ENCODE data around the gene WDFY2. TPM values are rescaled to one million over a fixed set of nuclear protein-coding genes. Genes with fewer than 3 reads are reported as not detected.

Gene WDFY2
- total and polyA plus RNA-seq, 8 donors, result 1.4 to 22.6 (median 10.4) TPM

DNA sequence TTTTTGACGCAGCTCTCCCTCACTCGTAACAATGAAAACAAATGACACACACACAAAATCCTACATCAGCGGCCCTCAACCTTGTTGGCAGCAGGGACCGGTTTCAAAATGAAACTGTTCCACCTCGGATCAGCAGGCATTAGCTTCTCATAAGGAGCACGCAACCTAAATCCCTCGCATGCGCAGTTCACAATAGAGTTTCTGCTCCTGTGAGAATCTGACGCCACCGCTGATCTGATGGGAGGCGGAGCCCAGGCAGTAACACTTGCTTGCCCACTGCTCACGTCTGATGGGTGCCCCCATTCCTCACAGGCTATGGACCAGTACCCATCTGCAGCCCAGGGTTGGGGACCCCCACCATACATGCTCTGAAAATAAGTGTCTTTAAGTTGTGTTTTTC is 176.3 kb downstream of the WDFY2 start:
- H3K4me1 ChIP-seq, result peaks cover 13 to 22% (median 16%) of the 10 kb centered on the region in 4 donors
- H3K36me3 ChIP-seq, result peaks cover 18 to 66% (median 66%) of the 10 kb centered on the region in 4 donors
- peak in 1 of 2 donors; percentile 53 for DNase-seq
- peak overlapping the region in 3 of 5 donors; percentile 15 to 73 (median 56) for H3K27ac ChIP-seq
- TF ChIP-seq EP300 (IDR thresholded peaks at IDR 0.05) (no peak), POLR2AphosphoS5 (IDR thresholded peaks at IDR 0.05) (peak in 1 of 3 donors; percentile 57), POLR2A (IDR thresholded peaks at IDR 0.05) (no peak)
- TF ChIP-seq, protein P1, sequence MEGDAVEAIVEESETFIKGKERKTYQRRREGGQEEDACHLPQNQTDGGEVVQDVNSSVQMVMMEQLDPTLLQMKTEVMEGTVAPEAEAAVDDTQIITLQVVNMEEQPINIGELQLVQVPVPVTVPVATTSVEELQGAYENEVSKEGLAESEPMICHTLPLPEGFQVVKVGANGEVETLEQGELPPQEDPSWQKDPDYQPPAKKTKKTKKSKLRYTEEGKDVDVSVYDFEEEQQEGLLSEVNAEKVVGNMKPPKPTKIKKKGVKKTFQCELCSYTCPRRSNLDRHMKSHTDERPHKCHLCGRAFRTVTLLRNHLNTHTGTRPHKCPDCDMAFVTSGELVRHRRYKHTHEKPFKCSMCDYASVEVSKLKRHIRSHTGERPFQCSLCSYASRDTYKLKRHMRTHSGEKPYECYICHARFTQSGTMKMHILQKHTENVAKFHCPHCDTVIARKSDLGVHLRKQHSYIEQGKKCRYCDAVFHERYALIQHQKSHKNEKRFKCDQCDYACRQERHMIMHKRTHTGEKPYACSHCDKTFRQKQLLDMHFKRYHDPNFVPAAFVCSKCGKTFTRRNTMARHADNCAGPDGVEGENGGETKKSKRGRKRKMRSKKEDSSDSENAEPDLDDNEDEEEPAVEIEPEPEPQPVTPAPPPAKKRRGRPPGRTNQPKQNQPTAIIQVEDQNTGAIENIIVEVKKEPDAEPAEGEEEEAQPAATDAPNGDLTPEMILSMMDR (IDR thresholded peaks at IDR 0.05), result no peak
- 89 to 95% (median 93%) methylated on average over 12 of the region's 12 CpGs for WGBS, 5 donors
- intact Hi-C loops (cut with DNase I; ENCODE audit: low total_unique reads), result no loop called here
- no peaks in the 10 kb centered on the region for H3K9me3 ChIP-seq
- H3K4me3 ChIP-seq, result peak overlapping the region in 1 of 4 donors; percentile 4
- H3K27me3 ChIP-seq, result no peaks in the 10 kb centered on the region

DNA sequence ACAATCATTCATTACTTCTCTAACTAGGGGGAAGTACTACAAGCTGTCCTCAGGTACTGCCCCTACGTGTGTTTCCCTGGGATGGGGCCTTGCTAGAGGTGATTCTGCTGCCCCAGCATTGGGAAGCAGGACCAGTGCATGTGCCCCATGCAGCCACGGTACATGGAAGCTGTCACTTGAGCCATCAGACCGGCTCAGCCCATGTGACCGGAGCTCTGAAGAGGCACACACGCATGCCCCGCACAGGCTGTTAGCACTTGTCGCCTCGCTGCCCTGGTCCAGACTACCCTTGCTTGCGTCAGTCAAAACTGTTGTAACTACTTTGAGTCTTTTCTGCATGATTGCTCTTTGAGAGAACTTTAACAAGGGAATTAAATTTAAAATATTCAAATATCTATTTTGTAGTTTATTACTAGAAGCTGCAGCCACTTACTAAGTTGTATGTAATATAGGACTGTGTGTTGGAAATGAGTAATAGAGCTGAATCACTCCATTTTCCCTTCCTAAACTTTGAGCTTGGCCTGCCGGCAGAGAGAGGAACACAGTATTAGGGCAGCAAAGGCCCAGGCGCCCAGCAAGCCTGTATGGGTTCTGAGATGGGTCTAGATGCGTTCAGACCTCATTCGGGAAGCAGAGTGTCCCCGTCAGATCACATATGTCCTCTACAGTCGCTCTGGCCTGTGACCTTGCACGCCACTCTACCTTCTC is 177.5 kb downstream of the WDFY2 start:
- no peak for DNase-seq
- no peaks in the 10 kb centered on the region for H3K27me3 ChIP-seq
- TF ChIP-seq, protein P1 (IDR thresholded peaks at IDR 0.05), result no peak
- no peak for TF ChIP-seq POLR2A (IDR thresholded peaks at IDR 0.05)
- H3K27ac ChIP-seq, result peak overlapping the region in 1 of 5 donors; percentile 73
- no peak overlapping the region for H3K4me3 ChIP-seq
- intact Hi-C loops (cut with DNase I; ENCODE audit: low total_unique reads), result no loop called here
- H3K36me3 ChIP-seq, result peaks cover 9 to 61% (median 58%) of the 10 kb centered on the region in 4 donors
- peaks cover 13 to 22% (median 16%) of the 10 kb centered on the region in 4 donors for H3K4me1 ChIP-seq
- WGBS, 5 donors, result 94 to 97% (median 95%) methylated on average over 14 to 16 of the region's 16 CpGs
- no peaks in the 10 kb centered on the region for H3K9me3 ChIP-seq

DNA sequence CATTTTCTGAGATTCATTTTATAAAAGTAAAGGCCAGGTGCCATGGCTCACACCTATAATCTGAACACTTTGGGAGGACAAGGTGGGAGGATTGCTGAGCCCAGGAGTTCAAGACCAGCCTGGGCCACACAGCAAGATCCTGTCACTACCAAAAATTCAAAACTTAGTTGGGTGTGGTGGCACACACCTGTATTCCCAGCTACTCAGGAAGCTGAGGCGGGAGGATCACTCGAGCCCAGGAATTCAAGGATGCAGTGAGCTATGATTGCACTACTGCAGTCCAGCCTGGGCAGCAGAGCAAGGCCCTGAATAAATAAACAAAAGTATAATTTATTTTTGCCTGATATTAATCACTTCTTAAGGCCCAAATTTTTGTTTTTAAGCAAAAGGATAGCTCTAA is 179.2 kb downstream of the WDFY2 start:
- H3K4me1 ChIP-seq, result peaks cover 13 to 24% (median 18%) of the 10 kb centered on the region in 4 donors
- no peak for TF ChIP-seq POLR2AphosphoS5 (IDR thresholded peaks at IDR 0.05)
- no peak for TF ChIP-seq POLR2A (IDR thresholded peaks at IDR 0.05)
- TF ChIP-seq, protein P1 (IDR thresholded peaks at IDR 0.05), result no peak
- no peak for TF ChIP-seq EP300 (IDR thresholded peaks at IDR 0.05)
- intact Hi-C loops (cut with DNase I; ENCODE audit: low total_unique reads), result no loop called here
- no peaks in the 10 kb centered on the region for H3K27me3 ChIP-seq
- H3K9me3 ChIP-seq, result no peaks in the 10 kb centered on the region
- peak overlapping the region in 4 of 5 donors; percentile 46 to 86 (median 78) for H3K27ac ChIP-seq
- WGBS, 5 donors, result 89 to 95% (median 92%) methylated on average over 2 of the region's 2 CpGs
- H3K4me3 ChIP-seq, result no peak overlapping the region
- H3K36me3 ChIP-seq, result peaks cover 9 to 61% (median 50%) of the 10 kb centered on the region in 4 donors
- no peak for DNase-seq

DNA sequence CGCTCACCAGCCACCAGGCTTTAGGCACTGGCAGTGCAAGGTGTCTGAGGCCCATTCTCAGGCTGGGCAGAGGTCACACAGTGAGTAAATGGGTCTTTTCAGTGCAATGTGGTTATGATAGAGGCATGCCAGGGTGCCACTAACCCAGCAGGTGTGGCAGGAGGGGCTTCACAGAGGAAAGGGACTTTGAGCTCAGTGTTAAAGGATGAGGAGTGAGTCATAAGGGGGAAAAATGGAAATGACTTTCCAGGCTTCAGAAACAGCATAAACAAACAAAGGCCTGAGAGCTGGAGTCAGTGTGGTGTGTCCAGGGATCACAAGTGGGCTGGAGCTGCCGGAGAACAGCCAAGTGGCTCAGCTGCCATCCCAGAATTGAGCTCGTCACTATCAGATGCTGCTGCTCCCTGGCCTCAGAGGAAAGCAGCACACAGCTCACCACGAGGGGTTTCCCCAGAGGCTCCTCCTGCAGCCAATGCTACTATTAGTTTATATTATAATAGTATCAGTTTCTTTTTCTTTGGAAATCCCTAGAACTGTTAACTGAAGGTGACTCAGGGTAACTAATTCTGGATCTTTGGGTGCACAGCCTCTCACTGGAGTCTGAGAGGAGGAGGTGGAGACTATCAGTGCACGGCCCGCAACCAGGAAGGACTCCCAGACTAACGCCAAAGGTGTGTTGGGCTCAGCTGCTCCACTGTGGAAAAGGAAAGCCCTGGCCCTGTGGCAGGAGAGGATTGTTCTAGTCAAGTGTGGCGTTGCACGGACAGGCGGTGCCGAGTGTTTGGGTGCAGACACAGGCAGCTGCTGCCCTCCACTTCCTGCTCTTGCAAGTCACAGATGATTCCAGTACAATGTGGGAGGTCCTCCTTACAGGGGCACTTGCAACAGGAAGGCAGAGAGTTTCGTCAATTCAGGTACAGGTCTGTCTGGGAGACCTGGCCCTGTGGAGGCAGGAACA is 180.2 kb downstream of the WDFY2 start:
- H3K4me1 ChIP-seq, result peaks cover 17 to 34% (median 25%) of the 10 kb centered on the region in 4 donors
- H3K4me3 ChIP-seq, result no peak overlapping the region
- TF ChIP-seq POLR2A (IDR thresholded peaks at IDR 0.05) (no peak), POLR2AphosphoS5 (IDR thresholded peaks at IDR 0.05) (peak in 2 of 3 donors; percentile 35 to 38), EP300 (IDR thresholded peaks at IDR 0.05) (no peak)
- TF ChIP-seq, protein P1 (IDR thresholded peaks at IDR 0.05), result peak in 1 of 7 experiments; percentile 9
- H3K9me3 ChIP-seq, result no peaks in the 10 kb centered on the region
- no peaks in the 10 kb centered on the region for H3K27me3 ChIP-seq
- 19 to 30% (median 23%) methylated on average over 12 of the region's 12 CpGs for WGBS, 5 donors
- peak overlapping the region; percentile 46 to 86 (median 77) for H3K27ac ChIP-seq
- peaks cover 6 to 53% (median 42%) of the 10 kb centered on the region in 4 donors for H3K36me3 ChIP-seq
- DNase-seq, result peak; percentile 56 to 76
- intact Hi-C loops (cut with DNase I; ENCODE audit: low total_unique reads), result no loop called here

Data from stomach (tissue), 9 donors.